HG03354 (cell line): ENCODE measurements around the gene NCBP1.
"Not testable (repeated sequence)": the region's sequence is repeated elsewhere in the genome, so short reads cannot be mapped to it uniquely, and the experiment has no call there.

Experiments
- ATAC-seq: cut with Tn5 transposase; IDR thresholded peaks from one replicate; pipeline ENCODE4 v1.9.1; 2021; ENCODE audit warnings: mild to moderate bottlenecking; ENCODE audit not compliant: unreplicated experiment, poor library complexity, severe bottlenecking

NCBP1 gene

DNA sequence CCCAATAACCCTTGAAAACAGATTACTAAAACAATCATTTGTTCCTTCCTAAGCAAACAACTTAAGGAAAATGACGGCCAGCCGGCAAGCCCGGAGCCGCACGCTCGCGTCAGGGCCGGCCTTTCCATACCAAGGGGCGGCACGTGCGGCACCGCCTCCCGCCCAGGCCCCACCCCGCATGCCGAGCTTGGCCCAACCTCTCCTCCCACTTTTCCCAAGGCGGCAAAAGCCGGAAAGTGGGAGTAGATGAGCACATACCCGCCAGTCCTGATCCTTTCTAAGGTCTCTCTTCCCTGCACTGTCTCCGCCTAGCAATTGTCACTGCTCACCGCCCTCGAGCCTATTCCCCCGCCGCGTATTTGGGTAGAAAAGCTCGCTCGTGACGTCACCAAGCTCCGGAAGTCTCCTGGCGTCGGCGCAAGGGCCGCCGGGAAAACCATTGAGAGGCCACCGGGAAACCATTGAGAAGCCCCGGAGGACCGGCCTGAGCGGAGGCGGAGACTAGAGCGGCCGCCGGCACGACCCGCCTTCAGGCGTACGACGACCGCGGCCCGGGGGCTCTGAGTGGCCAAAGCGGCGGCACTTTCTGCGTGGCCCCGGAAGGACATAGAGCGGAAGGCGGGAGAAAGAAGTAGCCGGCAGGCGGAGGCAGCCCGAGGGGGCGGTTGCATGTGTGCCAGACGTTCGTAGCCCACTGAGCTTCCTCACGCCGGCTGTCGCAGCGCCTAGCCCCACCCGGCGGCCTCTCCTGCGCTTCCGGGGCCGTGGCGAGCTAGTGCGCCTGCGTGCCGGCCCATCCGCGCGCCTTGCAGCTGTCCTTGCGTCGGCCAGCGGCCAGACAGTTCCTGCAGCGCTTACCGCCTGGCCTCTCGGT lies at the start of gene NCBP1, which contains the start of gene TSTD2:
TSS of gene NCBP1 (plus strand) at position 837 of the 874 bp plus-strand sequence. CDS start 61 bp downstream, outside the sequence.
TSS of gene TSTD2 (minus strand) at position 384 of the 874 bp plus-strand sequence. CDS start 5,806 bp downstream, outside the sequence.
- peak; percentile 89 for ATAC-seq

GRCh38 chr9:97584778-97585177 lies 48.8 kb upstream of the NCBP1 start:
- not testable (repeated sequence) for ATAC-seq

- not testable (repeated sequence) for ATAC-seq
Measured at GRCh38 chr9:97586909-97587308, 46.7 kb upstream of the NCBP1 start.

DNA sequence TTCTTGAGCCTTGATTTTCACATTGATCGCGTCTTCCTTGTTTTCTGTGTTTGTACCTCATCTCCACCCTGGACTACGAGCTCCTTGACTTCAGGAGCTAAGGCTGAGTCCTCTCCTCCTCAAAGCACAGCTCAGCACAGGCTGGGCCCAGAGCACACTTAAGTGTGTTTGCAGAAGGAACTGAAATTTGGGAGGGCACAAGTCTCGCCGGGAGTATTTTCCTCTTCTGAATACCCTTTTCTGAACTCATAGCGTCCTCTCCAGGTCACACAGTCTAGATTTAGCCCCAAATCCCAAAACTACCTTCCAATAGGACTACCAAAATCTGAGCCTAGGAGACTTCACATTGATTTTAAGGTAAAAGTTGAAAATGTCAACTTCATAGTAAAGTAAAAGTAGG lies 42.1 kb upstream of the NCBP1 start:
- no peak for ATAC-seq

GRCh38 chr9:97592126-97592525 lies 41.5 kb upstream of the NCBP1 start:
- ATAC-seq = no peak

DNA sequence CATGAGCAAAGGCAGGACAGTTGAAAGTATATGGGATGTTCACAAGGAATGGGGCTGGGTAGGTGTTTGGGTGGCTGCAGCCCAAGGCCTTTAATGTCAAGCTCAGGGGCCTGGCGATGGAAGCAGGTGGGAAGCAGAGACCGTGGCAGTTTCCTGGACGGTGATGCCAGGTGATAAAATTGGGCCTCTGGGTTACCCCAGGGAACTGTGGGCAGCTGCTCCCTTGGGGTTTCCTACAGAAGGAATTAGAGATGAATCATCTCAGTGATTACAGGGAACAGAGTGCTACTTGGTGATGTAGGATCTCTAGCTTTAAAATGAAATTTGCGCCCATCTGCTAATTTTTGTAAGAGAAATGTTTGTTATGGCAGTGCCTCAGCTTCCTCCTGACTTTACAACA lies 39.7 kb upstream of the NCBP1 start:
- ATAC-seq = no peak

DNA sequence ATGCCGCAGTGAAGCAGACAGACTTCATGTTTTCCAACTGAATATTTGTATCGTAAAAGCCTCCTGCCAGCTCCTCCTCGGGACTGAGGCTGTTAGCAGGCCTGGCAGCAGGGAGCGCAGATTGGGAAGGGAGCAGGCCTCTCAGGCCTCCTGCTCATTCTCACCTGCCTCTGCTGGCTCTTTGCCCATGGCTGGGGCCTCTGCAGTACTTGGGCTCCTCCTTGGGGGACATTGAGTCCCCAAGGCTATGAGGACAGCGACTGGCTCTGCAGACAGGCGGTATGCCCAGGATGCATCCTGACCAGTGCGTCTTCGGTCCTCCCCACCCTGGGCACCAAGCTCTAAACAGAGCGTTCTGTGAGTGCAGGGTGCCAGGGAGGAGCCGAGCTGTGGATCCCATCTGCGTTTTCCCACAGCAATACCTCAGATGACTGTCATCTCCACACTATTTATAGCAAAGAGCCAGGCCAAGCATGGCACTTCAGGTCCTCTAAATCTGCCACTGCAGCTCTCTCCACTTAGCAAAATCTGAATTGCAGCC lies 39.2 kb upstream of the NCBP1 start:
- no peak for ATAC-seq

DNA sequence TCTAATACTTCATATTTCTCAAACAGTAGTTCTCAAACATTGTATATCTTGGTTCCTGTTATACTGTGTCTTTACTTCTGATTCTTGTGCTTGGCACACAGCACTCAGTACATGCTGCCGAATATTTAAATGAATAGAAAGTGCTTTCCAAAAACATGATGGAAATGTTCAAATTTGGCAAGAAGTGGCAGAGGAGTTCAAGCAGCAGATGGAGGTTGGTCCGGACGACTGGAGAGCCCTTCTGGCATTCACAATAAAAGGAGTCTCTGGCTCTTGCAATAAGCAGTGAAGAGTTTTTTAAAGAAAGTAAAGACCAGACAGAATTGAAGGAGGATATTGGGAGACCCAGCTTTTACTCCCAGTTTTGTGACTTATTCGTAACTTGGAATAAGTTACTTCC lies 36.7 kb upstream of the NCBP1 start:
- ATAC-seq = no peak

- peak; percentile 91 for ATAC-seq
Measured at GRCh38 chr9:97598461-97599288, 34.9 kb upstream of the NCBP1 start.

GRCh38 chr9:97599314-97599846 lies 34.2 kb upstream of the NCBP1 start:
- no peak for ATAC-seq

DNA sequence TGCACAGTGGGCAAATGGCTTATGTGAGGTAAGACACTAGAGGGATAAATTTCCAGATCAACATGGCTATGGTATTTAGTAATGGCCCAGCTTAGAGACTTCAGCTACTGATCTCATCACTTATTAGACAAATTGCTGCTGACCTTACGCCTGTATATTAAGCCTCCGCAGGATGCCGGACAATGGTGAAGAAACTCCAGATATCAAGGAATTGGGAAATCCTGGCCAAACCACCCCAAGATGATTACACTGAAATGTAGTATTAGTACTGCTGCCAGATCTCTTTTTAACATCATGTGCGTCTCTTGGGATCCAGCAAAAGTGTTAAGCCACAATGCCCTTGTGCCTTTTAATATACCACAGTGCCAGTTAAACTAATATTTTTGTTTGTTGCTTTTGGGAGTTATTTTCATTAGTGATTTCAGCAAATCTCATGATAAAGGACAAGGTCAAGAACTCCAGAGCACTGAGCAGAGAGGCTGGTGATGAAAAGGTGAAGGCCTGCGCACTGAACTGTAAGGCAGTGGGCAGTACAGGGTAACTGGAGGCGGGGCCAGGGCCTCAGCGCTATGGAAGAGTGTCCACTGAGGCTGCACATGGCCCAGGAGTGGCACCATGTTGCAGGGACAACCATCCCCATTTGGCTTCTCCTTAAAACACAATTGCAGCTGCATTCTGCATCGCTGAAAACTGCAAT lies 32.9 kb upstream of the NCBP1 start:
- no peak for ATAC-seq

GRCh38 chr9:97601228-97601898 lies 32.3 kb upstream of the NCBP1 start:
- no peak for ATAC-seq

GRCh38 chr9:97602430-97602829 lies 31.2 kb upstream of the NCBP1 start:
- no peak for ATAC-seq

GRCh38 chr9:97604901-97605645 lies 28.5 kb upstream of the NCBP1 start:
- ATAC-seq = no peak

DNA sequence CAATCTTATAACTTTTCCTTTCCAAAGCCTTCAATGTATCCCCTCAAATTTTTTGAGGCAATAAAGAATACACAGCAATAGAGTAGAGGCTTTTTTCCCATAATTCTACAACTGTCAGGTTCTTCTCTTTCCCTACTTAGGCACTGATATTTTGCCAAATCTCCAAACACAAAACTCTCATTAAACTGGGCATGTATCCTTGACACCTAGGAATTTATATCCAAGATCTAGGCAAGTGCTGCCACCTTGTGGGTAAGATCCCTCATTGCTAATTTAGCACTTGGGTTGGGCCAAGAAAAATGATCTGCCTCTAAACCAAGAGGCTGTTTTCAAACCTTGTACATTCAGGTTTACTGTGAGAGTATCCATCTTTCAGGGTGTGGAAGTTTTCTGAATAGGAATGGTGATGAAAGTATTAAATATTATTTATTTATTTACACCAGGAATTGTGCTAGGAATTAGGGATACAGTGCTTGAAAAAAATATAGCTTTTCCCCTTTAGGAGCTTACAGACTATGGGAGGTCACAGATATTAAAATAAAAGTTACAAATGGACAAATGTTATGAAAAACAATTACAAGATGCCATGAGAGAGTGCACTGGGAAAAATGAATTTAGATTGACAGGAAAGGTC lies 18.1 kb upstream of the NCBP1 start:
- ATAC-seq = no peak

GRCh38 chr9:97617939-97618416 lies 15.6 kb upstream of the NCBP1 start:
- no peak for ATAC-seq

- not testable (repeated sequence) for ATAC-seq
Measured at GRCh38 chr9:97620063-97620462, 13.6 kb upstream of the NCBP1 start.

GRCh38 chr9:97622483-97622882 lies 11.1 kb upstream of the NCBP1 start:
- not testable (repeated sequence) for ATAC-seq
